NB4 (cell line): ENCODE data around the gene GPC4.

Experiments
- DNase-seq: peaks from one replicate; pipeline ENCODE4 v3.0.0; 2010; ENCODE audit warnings: low read depth
- H3K4me3 ChIP-seq: one replicate; pipeline ENCODE4 v1.5.1; 2011; ENCODE audit warnings: mild to moderate bottlenecking, low read depth, low read length, moderate library complexity
- MYC ChIP-seq: IDR thresholded peaks from 2 replicates; pipeline ENCODE4 v1.6.1; 2011; ENCODE audit warnings: low read depth, low read length
- POLR2A ChIP-seq: IDR thresholded peaks from 2 replicates; pipeline ENCODE4 v1.6.1; 2011; ENCODE audit warnings: mild to moderate bottlenecking; ENCODE audit not compliant: insufficient read length; ENCODE audit errors: extremely low read depth
- TF ChIP-seq, protein P1 (sequence below): IDR thresholded peaks from 2 replicates; pipeline ENCODE4 v1.6.1; 2011; ENCODE audit warnings: low read depth, low read length
- TF ChIP-seq, protein P2 (sequence below): IDR thresholded peaks from one replicate; pipeline ENCODE4 v1.5.1; 2012; ENCODE audit warnings: low read depth, low read length

The GPC4 gene

DNA sequence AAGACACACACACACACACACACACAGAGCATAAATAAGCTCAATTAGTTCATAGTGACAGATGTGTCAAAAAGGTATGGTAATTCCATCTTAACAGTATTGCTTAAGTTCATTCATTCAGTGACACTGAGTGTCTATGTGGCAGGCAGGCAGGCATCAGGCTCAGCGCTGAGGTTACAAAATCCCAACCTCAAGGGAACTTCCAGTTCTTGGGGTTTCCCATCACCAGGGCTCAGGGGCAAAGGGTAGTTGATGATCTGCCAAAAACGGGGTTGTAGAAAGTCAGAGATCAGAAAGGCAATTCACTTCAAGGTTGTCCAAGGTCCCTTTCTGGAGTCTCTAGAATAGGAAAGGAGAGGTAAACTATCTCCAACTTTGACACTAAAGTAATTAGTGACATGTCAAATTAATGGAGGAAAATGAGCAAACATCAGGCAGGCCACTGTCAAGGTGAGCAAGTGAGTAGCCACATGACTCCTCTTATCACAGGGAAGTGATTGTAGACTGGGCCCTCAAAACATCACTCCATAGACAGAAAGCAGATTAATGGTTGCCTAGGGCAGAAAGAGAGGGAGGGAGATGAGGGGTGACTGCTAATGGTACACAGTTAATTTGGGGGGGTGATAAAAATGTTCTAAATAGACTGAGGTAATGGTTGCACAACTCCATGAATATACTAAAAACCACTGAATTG lies 41.8 kb downstream of the GPC4 start:
- no peak overlapping the region for H3K4me3 ChIP-seq
- no peak for DNase-seq
- TF ChIP-seq MYC: no peak
- TF ChIP-seq, protein P1, sequence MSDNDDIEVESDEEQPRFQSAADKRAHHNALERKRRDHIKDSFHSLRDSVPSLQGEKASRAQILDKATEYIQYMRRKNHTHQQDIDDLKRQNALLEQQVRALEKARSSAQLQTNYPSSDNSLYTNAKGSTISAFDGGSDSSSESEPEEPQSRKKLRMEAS: no peak
- TF ChIP-seq POLR2A: no peak
- TF ChIP-seq, protein P2, sequence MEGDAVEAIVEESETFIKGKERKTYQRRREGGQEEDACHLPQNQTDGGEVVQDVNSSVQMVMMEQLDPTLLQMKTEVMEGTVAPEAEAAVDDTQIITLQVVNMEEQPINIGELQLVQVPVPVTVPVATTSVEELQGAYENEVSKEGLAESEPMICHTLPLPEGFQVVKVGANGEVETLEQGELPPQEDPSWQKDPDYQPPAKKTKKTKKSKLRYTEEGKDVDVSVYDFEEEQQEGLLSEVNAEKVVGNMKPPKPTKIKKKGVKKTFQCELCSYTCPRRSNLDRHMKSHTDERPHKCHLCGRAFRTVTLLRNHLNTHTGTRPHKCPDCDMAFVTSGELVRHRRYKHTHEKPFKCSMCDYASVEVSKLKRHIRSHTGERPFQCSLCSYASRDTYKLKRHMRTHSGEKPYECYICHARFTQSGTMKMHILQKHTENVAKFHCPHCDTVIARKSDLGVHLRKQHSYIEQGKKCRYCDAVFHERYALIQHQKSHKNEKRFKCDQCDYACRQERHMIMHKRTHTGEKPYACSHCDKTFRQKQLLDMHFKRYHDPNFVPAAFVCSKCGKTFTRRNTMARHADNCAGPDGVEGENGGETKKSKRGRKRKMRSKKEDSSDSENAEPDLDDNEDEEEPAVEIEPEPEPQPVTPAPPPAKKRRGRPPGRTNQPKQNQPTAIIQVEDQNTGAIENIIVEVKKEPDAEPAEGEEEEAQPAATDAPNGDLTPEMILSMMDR: no peak

DNA sequence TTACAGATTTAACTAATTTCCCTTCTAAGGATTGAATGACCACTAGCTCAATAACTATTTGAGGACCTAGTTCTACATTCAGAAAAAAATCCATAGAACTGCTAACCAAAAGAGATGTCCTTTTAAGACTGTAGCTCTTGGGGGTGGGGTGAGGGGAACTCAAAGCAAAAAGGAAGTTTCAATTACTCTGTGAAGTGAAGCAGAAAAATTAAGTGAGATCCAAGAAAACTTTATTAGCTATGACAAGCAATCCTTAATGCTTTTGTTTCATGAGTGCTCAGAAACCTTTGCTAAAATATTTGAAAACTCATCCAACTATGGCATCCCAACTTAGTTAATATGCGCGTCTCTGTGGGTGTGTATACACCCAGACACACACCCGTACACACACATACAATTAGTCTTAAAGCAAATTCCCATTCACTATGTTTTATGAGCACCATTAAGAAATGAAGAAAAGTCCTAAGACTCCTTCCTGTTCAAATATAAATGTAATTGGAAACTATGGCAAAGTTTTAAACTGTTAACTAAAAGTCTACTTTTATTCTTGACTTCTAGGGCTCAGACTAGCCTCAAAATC lies 44.5 kb downstream of the GPC4 start:
- TF ChIP-seq, protein P2: no peak
- TF ChIP-seq, protein P1: no peak
- TF ChIP-seq MYC (no peak), POLR2A (no peak)

DNA sequence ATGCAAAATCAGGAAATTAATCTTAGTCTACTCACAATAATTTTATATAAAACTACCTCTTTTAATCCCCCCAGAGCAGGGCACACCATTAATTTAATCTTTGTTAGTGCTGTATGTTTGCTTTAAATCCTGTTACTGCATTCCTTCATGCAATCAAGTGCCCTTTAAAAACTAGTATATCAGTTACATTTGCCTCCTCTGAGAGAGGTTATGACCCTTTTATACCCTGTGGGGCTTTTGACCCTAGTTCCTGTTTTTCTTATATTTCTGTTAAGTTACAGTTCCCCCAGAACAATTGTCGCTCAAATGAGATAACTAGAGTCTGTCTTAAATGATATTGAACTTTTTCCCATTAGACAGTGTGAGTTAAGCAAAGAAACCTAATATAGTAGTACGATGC lies 46.2 kb downstream of the GPC4 start:
- no peak for DNase-seq
- TF ChIP-seq, protein P1: no peak
- TF ChIP-seq, protein P2: no peak
- no peak for TF ChIP-seq MYC
- no peak for TF ChIP-seq POLR2A
- no peak overlapping the region for H3K4me3 ChIP-seq

More for the DNA sequence above, 44.5 kb downstream of the GPC4 start:
- no peak for DNase-seq
- no peak overlapping the region for H3K4me3 ChIP-seq

DNA sequence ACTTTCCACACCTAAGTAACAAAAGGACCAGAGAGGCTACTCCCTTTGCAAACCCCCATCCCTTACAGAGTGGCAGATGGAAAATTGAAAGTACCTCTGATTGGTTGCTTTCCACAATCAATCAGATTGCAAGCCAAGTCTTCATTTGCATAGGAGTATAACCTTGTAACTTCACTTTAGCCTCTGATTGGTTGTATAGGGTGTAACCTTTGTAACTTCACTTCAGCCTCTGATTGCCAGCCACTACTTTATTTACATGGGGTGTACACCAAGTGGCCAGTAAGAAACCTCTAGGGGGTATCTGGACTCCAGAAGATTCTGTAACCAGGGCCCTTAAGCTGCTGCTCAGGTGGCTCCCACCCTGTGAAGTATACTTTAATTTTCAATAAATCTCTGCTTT lies 48.6 kb downstream of the GPC4 start:
- TF ChIP-seq, protein P2: no peak
- TF ChIP-seq POLR2A: no peak
- TF ChIP-seq MYC: no peak
- TF ChIP-seq, protein P1: no peak
- no peak overlapping the region for H3K4me3 ChIP-seq
- no peak for DNase-seq

DNA sequence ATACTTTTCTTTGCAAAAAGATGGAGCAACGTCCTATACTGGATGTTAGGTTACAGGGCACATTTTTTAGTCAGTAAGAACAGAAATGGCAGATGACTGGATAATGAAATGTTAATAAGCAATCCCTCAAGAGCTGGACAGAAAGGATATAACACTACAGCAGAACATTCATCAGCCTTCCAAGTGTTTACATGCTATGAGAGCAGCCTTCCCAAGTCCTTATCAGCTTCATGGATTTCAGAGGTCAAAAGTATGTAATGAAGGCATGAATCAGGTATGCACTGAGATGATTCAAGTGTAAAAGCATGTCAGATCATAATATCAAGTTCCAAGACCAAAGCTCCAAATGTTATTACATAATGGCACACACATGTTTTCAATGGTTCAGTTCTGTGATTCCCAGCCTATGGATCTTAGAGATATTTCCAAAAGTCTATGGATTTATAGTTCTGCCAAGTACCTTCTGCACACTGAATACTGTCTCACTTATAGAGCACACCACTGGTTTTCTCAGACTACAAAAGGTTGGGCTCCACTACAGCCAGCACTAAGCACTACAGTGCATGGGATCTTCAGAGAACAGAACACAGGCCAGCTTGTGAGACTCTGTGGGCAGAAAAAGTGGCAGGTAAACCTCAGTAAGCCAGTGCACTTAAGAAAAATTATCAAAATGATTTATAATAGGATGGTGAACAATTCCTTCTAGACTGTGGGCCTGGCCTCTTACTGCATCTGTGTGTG lies 49.2 kb downstream of the GPC4 start:
- no peak overlapping the region for H3K4me3 ChIP-seq
- TF ChIP-seq, protein P1: no peak
- TF ChIP-seq, protein P2: no peak
- TF ChIP-seq POLR2A (no peak), MYC (no peak)
- no peak for DNase-seq
